GM23248 (cell line): ENCODE measurements around the gene APBA2.

Experiments
- EZH2 ChIP-seq: fragments of 200-600 bp; sonication (generic); IDR thresholded peaks from 2 replicates; pipeline ENCODE4 v1.6.1; 2018; ENCODE audit warnings: antibody characterized with exemption, mild to moderate bottlenecking; ENCODE audit not compliant: insufficient read depth, poor library complexity, severe bottlenecking
- EZH2phosphoT487 ChIP-seq: fragments of 200-600 bp; sonication (generic); IDR thresholded peaks from 2 replicates; pipeline ENCODE4 v1.6.1; 2018; ENCODE audit warnings: antibody characterized with exemption, moderate library complexity, mild to moderate bottlenecking, low read depth; ENCODE audit not compliant: insufficient read depth

DNA sequence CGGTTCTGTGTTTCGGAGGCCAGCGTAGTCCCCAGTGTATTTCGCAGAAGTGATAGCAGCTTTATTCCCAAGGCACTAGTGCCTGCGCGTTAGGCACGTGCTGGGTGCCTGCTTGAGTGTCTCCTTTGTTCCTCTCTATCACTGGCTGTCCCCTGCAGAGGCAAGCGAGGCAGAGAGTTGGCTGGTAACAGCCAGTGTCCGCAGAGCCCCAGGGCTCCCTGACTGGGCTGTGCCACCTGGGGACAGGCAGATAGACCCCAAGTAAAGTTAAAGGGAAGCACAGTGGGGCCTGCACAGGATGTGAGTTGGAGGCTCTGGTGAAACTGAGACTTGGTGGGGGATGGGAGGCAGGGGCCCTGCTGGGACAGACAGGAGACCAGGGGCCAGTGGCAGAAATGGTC lies 50.7 kb downstream of the APBA2 start:
- TF ChIP-seq EZH2 (no peak), EZH2phosphoT487 (no peak)
